Mucosa of descending colon (tissue), 3 donors: ENCODE data around the gene PPP2R2D. TPM values are rescaled to one million over a fixed set of nuclear protein-coding genes. Genes with fewer than 3 reads are reported as not detected.

Experiments used
- ATAC-seq: fragments of 200-7000 bp; cut with Tn5 transposase; one replicate; pipeline ENCODE4 v1.9.1; 2020; ENCODE audit warnings: mild to moderate bottlenecking, moderate library complexity
- DNase-seq, 3 donors: peaks; one replicate each; pipeline ENCODE4 v3.0.0-alpha.2; 2020
- H3K36me3 ChIP-seq: fragments of 200-600 bp; one replicate; pipeline ENCODE4 v1.8.0; 2021; ENCODE audit warnings: low read depth, mild to moderate bottlenecking
- H3K4me1 ChIP-seq: fragments of 200-600 bp; one replicate; pipeline ENCODE4 v1.8.0; 2021; ENCODE audit warnings: low read depth, mild to moderate bottlenecking
- H3K4me3 ChIP-seq: fragments of 200-600 bp; one replicate; pipeline ENCODE4 v1.8.0; 2021; ENCODE audit warnings: mild to moderate bottlenecking
- H3K9me3 ChIP-seq: fragments of 200-600 bp; one replicate; pipeline ENCODE4 v1.8.0; 2021; ENCODE audit warnings: mild to moderate bottlenecking
- intact Hi-C, 2 donors: fragments of 100-400 bp; cut with DNase I in 1 of 2; cut with micrococcal nuclease in 1 of 2; formaldehyde crosslinking; loops; one replicate each; pipeline versions ENCODE4 v1.11.0 to v1.11.1; 2022; cut with DNase I, micrococcal nuclease
- total RNA-seq, 3 donors: library from RNA; stranded (reverse); fragmentation: NEBNext Ultra II Directional in 2 of 3; extraction: Animal tissue kit (Norgen Biotek cat#: 25700) in 2 of 3; gene quantifications; one replicate each; pipeline versions ENCODE4 v1.2.1 to v1.2.4, GENCODE V29; 2021 to 2023
- TF ChIP-seq, protein P1 (sequence below): fragments of 200-600 bp; IDR thresholded peaks from one replicate; pipeline ENCODE4 v1.8.0; 2022; ENCODE audit warnings: antibody characterized with exemption, mild to moderate bottlenecking
- donor health status: DM: no; HTN: no; CAD: no; lungs with moderate emphysema.
- donor health status: DM: no; HTN: no; CAD: no.
- donor health status: DM: no; HTN: yes; CAD: no.

Gene PPP2R2D
- total RNA-seq, 3 donors from 2014 or later = 27.8 to 34.4 (median 33.9) TPM

DNA sequence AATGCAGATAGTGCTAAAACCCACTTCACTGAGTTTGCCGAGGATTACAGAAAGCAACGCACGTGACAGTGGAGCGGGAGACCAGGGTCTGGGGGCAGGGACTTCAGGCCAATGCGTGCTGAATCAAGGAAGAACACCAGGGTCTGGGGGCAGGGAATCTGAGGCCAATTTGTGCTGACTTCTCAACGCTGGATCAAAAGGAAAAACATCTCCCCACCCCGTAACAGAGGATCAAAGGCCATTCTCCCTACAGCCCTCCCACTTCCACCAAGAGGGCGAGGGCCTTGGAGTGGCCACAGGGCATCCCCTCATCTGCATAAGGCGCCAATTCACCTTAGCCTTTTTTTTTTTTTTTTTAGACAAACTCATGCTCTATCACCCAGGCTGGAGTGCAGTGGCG, 103.2 kb downstream of the PPP2R2D start:
- intact Hi-C loops = no loop called here
- H3K9me3 ChIP-seq = peaks cover 6% of the 10 kb centered on the region
- no peaks in the 10 kb centered on the region for H3K36me3 ChIP-seq
- TF ChIP-seq, protein P1, sequence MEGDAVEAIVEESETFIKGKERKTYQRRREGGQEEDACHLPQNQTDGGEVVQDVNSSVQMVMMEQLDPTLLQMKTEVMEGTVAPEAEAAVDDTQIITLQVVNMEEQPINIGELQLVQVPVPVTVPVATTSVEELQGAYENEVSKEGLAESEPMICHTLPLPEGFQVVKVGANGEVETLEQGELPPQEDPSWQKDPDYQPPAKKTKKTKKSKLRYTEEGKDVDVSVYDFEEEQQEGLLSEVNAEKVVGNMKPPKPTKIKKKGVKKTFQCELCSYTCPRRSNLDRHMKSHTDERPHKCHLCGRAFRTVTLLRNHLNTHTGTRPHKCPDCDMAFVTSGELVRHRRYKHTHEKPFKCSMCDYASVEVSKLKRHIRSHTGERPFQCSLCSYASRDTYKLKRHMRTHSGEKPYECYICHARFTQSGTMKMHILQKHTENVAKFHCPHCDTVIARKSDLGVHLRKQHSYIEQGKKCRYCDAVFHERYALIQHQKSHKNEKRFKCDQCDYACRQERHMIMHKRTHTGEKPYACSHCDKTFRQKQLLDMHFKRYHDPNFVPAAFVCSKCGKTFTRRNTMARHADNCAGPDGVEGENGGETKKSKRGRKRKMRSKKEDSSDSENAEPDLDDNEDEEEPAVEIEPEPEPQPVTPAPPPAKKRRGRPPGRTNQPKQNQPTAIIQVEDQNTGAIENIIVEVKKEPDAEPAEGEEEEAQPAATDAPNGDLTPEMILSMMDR = no peak
- no peaks in the 10 kb centered on the region for H3K4me1 ChIP-seq
- DNase-seq = no peak
- ATAC-seq = no peak
- no peak overlapping the region for H3K4me3 ChIP-seq

DNA sequence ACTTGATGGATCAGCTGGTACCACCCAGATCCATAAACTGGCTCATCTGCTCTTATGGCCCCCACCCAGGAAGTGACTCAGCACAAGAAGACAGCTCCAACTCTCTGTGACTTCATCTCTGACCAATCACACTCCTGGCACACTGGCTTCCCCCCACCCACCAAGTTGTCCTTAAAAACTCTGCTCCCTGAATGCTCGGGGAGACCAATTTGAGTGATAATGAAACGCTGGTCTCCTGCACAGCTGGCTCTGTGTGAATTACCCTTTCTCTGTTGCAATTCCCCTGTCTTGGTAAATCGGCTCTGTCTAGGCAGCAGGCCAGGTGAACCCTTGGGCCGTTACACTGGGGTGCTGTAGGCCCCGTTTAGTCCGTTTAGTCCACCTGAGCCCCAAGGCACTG, 104.3 kb downstream of the PPP2R2D start:
- no peak overlapping the region for H3K4me3 ChIP-seq
- H3K9me3 ChIP-seq = peaks cover 6% of the 10 kb centered on the region
- ATAC-seq (no peak), DNase-seq (no peak)
- H3K36me3 ChIP-seq = no peaks in the 10 kb centered on the region
- intact Hi-C loops = no loop called here
- TF ChIP-seq, protein P1 = no peak
- no peaks in the 10 kb centered on the region for H3K4me1 ChIP-seq

- Histone ChIP-seq H3K4me3 (no peak overlapping the region), H3K9me3 (peaks cover 6% of the 10 kb centered on the region), H3K4me1 (no peaks in the 10 kb centered on the region), H3K36me3 (no peaks in the 10 kb centered on the region)
- no peak for ATAC-seq
- no peak for DNase-seq
- intact Hi-C loops = no loop called here
- TF ChIP-seq, protein P1 = no peak
Measured at GRCh38 chr10:132006966-132007365, 106.2 kb downstream of the PPP2R2D start.

DNA sequence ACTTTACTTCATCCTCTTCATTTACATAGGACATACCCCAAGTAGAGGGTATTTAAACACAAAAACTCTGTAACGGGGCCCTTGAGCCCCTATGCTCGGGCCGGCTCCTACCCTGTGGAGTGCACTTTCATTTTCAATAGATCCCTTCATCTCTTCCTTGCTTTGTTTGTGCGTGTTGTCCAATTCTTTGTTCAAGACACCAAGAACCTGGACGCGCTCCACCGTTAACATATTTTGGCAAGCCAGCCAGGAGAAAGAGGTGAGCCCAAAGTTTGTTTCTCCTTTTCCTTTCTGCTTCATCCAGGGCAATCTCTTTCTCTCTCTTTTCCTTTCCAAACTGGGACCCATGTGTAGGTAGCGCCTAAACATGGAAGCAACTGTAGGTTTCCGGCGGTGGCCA, 106.9 kb downstream of the PPP2R2D start:
- ATAC-seq (no peak), DNase-seq (no peak)
- intact Hi-C loops = no loop called here
- Histone ChIP-seq H3K36me3 (no peaks in the 10 kb centered on the region), H3K4me3 (no peak overlapping the region), H3K4me1 (no peaks in the 10 kb centered on the region), H3K9me3 (peaks cover 6% of the 10 kb centered on the region)
- TF ChIP-seq, protein P1 = no peak

Other genes starting within 250 kb of the PPP2R2D start
- gene BNIP3, start 80.9 kb downstream of the PPP2R2D start, total RNA-seq = 10 to 100 TPM in 1 of 3 donors, 1 to 10 TPM in 2; 2.5 to 25.8 (median 5.6) TPM
- gene JAKMIP3, start 164.9 kb downstream of the PPP2R2D start, total RNA-seq = 1 to 10 TPM in 1 of 3 donors, under 1 TPM in 2; 0.20 to 1.4 (median 0.24) TPM